Activated CD4-positive, alpha-beta memory T cell treated with anti-CD3 and anti-CD28 coated beads for 36 hours (primary cell): ENCODE data around the gene CYFIP1. TPM values are rescaled to one million over a fixed set of nuclear protein-coding genes. Genes with fewer than 3 reads are reported as not detected.

ENCODE experiments used
- CTCF ChIA-PET: fragments of 350-600 bp; sonication (Branson Sonifier 250); formaldehyde crosslinking; loops from one replicate; lab custom pipeline; 2021; ENCODE audit warnings: antibody characterized with exemption, inconsistent platforms; lab: Charles Lee
- POLR2A ChIA-PET: fragments of 350-600 bp; sonication (Branson Sonifier 250); formaldehyde crosslinking; loops from one replicate; lab custom pipeline; 2021; ENCODE audit warnings: antibody characterized with exemption; lab: Charles Lee
- DNase-seq: peaks from one replicate; pipeline ENCODE4 v3.0.0-alpha.2; 2020
- H3K27ac Mint-ChIP-seq: one replicate; pipeline ENCODE4 v1.8.0; 2021; ENCODE audit warnings: mixed read lengths
- H3K27me3 Mint-ChIP-seq: one replicate; pipeline ENCODE4 v1.8.0; 2021; ENCODE audit warnings: mixed read lengths
- H3K36me3 Mint-ChIP-seq: one replicate; pipeline ENCODE4 v1.8.0; 2021; ENCODE audit warnings: mixed read lengths
- H3K4me1 Mint-ChIP-seq: one replicate; pipeline ENCODE4 v1.8.0; 2021; ENCODE audit warnings: low read depth, mixed read lengths
- H3K4me3 Mint-ChIP-seq: one replicate; pipeline ENCODE4 v1.8.0; 2021; ENCODE audit warnings: mild to moderate bottlenecking, mixed read lengths
- H3K9me3 Mint-ChIP-seq: one replicate; pipeline ENCODE4 v1.8.0; 2021; ENCODE audit warnings: mixed read lengths
- intact Hi-C: fragments of 100-400 bp; cut with micrococcal nuclease; formaldehyde crosslinking; loops from one replicate; pipeline ENCODE4 v1.15.1; 2023
- total RNA-seq, 2 experiments: library from RNA; stranded (reverse); gene quantifications; one replicate each; pipeline ENCODE4 v1.2.3, GENCODE V29; 2021

CYFIP1 gene
- total RNA-seq, 2 experiments from 2014 or later = 55.8 to 57.3 TPM

DNA sequence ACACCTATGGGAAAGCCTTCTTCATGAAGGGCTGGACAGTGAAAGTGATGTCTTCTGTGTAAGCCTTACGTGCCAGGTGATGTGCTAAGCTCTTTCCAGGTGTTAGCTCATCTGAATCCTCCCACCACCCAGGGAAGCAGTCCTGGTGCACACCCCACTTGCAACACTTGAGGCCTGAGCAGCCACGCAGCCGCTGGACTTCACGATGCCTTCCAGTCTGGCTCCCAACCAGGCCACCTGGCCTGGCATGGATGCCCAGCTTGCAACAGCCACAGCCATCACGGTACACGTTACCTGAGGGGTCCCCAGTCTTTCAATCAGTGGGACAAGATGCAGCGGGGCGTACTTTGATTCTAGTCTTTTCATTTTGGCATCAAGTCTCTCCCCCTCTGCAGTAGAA lies 105.9 kb downstream of the CYFIP1 start:
- no peaks in the 10 kb centered on the region for H3K4me1 Mint-ChIP-seq
- H3K36me3 Mint-ChIP-seq = peaks cover 36% of the 10 kb centered on the region
- ChIA-PET CTCF (no interaction called here), POLR2A (no interaction called here)
- intact Hi-C loops = no loop called here
- no peaks in the 10 kb centered on the region for H3K9me3 Mint-ChIP-seq
- no peak for DNase-seq
- no peak overlapping the region for H3K4me3 Mint-ChIP-seq
- no peaks in the 10 kb centered on the region for H3K27me3 Mint-ChIP-seq
- H3K27ac Mint-ChIP-seq = no peak overlapping the region

DNA sequence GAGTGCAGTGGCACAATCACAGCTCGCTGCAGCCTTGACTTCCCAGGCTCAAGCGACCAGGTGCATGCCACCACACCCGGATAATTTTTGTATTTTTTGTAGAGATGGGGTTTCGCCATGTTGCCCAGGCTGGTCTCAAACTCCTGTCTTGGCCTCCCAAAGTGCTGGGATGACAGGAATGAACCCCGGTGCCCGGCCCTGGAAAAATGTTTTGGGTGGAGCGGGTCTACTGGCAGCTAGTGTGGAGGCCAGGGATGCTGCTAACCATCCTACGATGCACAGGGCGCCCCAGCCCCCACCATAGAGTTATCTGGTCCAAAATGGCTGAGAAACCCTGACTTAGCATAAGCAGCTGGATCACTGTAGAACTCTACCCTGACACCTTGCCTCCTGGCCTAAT lies 106.3 kb downstream of the CYFIP1 start:
- H3K36me3 Mint-ChIP-seq = peaks cover 36% of the 10 kb centered on the region

DNA sequence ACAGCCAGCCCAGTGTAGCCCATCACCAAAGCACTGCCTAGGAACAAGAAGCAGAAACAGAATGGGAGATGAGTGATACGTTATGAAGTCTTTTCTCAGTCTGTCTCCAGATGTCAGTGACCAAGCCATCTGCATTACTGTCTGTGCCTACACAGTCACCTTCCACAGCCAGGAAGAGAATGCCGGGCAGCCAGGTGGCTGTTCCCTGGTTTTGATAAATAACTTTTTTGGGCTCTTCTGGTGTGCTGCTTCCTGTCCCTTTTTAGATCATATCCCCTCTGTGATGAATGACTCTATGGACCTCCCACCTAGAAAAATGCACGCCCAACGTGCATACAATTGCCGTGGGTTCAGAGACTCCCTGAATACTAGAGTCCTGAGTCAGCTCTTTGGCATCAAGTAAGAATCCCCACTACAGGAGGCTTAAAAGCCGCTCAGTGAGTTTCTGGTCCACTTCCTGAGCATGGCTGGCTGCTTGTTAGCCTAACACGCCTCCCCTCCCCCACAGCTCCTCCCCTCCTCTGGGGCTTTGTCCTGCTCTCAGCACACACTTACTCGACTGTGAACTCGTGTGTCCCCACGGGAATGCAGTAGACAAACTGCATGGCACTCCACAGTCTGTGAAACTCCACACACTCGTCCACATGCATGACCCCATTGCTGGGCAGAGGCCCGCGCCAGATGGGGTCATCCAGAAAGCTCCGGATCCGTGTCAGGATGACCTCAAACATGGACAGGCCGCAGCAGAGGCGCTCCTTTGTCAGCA lies 107.0 kb downstream of the CYFIP1 start:
- peaks cover 33% of the 10 kb centered on the region for H3K36me3 Mint-ChIP-seq
- CTCF ChIA-PET = no interaction called here
- DNase-seq = no peak
- no peaks in the 10 kb centered on the region for H3K4me1 Mint-ChIP-seq
- intact Hi-C loops = no loop called here
- H3K9me3 Mint-ChIP-seq = no peaks in the 10 kb centered on the region
- no peaks in the 10 kb centered on the region for H3K27me3 Mint-ChIP-seq
- no peak overlapping the region for H3K27ac Mint-ChIP-seq
- no peak overlapping the region for H3K4me3 Mint-ChIP-seq
- POLR2A ChIA-PET = no interaction called here

More for the DNA sequence above, 106.3 kb downstream of the CYFIP1 start:
- ChIA-PET CTCF (no interaction called here), POLR2A (no interaction called here)
- no peak overlapping the region for H3K4me3 Mint-ChIP-seq
- H3K4me1 Mint-ChIP-seq = no peaks in the 10 kb centered on the region
- intact Hi-C loops = no loop called here
- H3K27ac Mint-ChIP-seq = no peak overlapping the region
- H3K27me3 Mint-ChIP-seq = no peaks in the 10 kb centered on the region
- no peaks in the 10 kb centered on the region for H3K9me3 Mint-ChIP-seq
- no peak for DNase-seq

GRCh38 chr15:22871481-22872086 lies 108.6 kb downstream of the CYFIP1 start:
- H3K9me3 Mint-ChIP-seq = no peaks in the 10 kb centered on the region
- H3K4me3 Mint-ChIP-seq = no peak overlapping the region
- H3K36me3 Mint-ChIP-seq = peaks cover 26% of the 10 kb centered on the region
- intact Hi-C loops = no loop called here
- ChIA-PET POLR2A (no interaction called here), CTCF (no interaction called here)
- H3K27me3 Mint-ChIP-seq = no peaks in the 10 kb centered on the region
- no peaks in the 10 kb centered on the region for H3K4me1 Mint-ChIP-seq
- DNase-seq = no peak
- no peak overlapping the region for H3K27ac Mint-ChIP-seq

DNA sequence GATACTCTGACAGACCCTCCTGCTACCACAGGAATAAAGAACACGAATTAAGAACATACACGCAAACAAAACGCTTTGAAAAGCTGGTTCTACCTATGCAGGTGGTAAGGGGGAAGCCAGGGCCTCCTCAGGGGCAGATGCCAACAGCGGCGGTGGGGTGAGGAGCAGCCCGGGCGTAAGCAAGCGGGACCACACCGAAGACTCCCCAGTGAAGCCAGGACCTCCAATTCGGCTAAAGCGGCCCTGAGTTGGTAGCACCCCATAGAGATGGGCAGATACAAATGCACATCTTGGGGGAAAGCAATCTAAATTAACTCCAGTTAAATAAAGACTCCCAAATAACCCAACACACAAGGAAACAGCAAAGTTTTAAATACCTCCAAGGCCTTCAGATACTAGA lies 109.3 kb downstream of the CYFIP1 start:
- H3K27me3 Mint-ChIP-seq = no peaks in the 10 kb centered on the region
- CTCF ChIA-PET = no interaction called here
- H3K27ac Mint-ChIP-seq = no peak overlapping the region
- H3K4me1 Mint-ChIP-seq = no peaks in the 10 kb centered on the region
- no peaks in the 10 kb centered on the region for H3K9me3 Mint-ChIP-seq
- no peak for DNase-seq
- POLR2A ChIA-PET = no interaction called here
- intact Hi-C loops = no loop called here
- peaks cover 30% of the 10 kb centered on the region for H3K36me3 Mint-ChIP-seq
- no peak overlapping the region for H3K4me3 Mint-ChIP-seq

GRCh38 chr15:22869856-22870255 lies 110.3 kb downstream of the CYFIP1 start:
- H3K27me3 Mint-ChIP-seq = no peaks in the 10 kb centered on the region
- no peak for DNase-seq
- no peak overlapping the region for H3K4me3 Mint-ChIP-seq
- peaks cover 36% of the 10 kb centered on the region for H3K36me3 Mint-ChIP-seq
- no peaks in the 10 kb centered on the region for H3K9me3 Mint-ChIP-seq
- intact Hi-C loops = no loop called here
- ChIA-PET POLR2A (no interaction called here), CTCF (no interaction called here)
- no peaks in the 10 kb centered on the region for H3K4me1 Mint-ChIP-seq
- no peak overlapping the region for H3K27ac Mint-ChIP-seq

- H3K27ac Mint-ChIP-seq = no peak overlapping the region
Measured at GRCh38 chr15:22868928-22869327, 111.2 kb downstream of the CYFIP1 start.

DNA sequence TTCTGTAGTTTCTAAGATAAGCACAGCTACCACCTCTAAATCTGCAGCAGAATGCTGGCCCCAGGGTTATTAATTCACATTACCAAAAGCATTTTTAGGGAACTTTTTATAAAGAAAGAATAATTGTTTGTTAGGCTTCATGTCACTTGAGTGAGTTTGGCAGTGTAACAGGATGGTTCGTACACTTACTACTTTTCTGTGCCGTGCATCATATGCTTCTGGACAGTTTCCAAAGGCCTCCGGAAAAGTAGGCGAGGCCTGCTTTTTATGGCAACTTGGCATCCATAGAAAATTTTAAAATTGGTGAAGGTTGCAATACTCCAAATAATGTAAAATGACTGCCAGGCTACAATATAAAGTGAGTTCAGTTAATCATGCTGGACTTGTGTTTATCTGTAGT lies 111.7 kb downstream of the CYFIP1 start:
- no peak for DNase-seq
- Mint-ChIP-seq H3K27ac (no peak overlapping the region), H3K9me3 (no peaks in the 10 kb centered on the region), H3K27me3 (no peaks in the 10 kb centered on the region), H3K36me3 (peaks cover 46% of the 10 kb centered on the region), H3K4me1 (no peaks in the 10 kb centered on the region), H3K4me3 (no peak overlapping the region)
- CTCF ChIA-PET = no interaction called here
- POLR2A ChIA-PET = no interaction called here
- intact Hi-C loops = no loop called here

More at GRCh38 chr15:22868928-22869327, 111.2 kb downstream of the CYFIP1 start:
- H3K4me1 Mint-ChIP-seq = no peaks in the 10 kb centered on the region
- no peak for DNase-seq
- no peaks in the 10 kb centered on the region for H3K9me3 Mint-ChIP-seq
- H3K4me3 Mint-ChIP-seq = no peak overlapping the region
- ChIA-PET POLR2A (no interaction called here), CTCF (no interaction called here)
- H3K27me3 Mint-ChIP-seq = no peaks in the 10 kb centered on the region
- peaks cover 42% of the 10 kb centered on the region for H3K36me3 Mint-ChIP-seq
- intact Hi-C loops = no loop called here

DNA sequence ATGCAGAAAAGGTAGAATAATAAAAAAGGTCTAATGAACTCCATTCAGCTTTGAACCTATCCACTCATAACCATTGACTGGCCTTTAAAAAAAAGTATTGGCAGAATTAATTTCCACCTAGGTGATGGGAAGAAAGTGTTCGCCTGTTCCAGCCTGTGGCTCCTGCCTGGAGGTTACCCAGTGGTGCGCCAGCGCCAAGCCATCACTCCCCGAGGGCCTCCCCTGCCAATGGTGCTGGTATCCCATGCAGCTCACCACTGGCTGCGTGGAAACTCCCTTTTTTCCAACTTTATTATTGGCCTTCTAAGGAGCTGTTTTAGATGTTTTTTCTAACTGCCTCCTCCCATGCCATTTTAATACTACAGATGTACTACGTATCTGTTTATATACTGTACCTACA lies 112.3 kb downstream of the CYFIP1 start:
- Mint-ChIP-seq H3K4me3 (no peak overlapping the region), H3K4me1 (no peaks in the 10 kb centered on the region), H3K27ac (no peak overlapping the region), H3K9me3 (no peaks in the 10 kb centered on the region), H3K36me3 (peaks cover 46% of the 10 kb centered on the region), H3K27me3 (no peaks in the 10 kb centered on the region)
- intact Hi-C loops = no loop called here
- no peak for DNase-seq
- ChIA-PET CTCF (interaction anchor here (1.0 kb wide), 1 partner anchor 12 kb away, joined by 3 read pairs; no protein-coding TSS in a partner anchor), POLR2A (no interaction called here)

GRCh38 chr15:22866079-22866478 lies 114.1 kb downstream of the CYFIP1 start:
- POLR2A ChIA-PET = no interaction called here
- H3K36me3 Mint-ChIP-seq = peaks cover 46% of the 10 kb centered on the region
- intact Hi-C loops = no loop called here

DNA sequence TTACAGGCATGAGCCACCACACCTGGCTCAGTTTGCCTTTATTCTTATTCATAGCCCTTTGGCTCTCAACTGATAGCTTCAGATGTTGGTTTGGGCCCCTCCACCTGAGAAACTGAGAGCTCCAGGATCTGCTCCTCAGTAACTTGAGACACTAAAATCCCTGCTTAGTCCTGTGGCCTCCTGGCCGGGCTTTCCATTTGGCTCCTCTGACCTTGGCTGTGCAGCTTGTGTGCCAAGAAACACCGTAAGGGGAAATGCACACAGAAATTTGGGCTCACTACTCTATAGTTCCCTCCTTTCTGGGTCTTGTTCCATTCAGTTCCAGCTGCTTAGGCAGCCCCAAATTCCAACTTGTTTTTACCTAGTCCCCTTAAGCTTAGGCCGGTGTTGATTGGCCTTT lies 116.8 kb downstream of the CYFIP1 start:
- no peak overlapping the region for H3K4me3 Mint-ChIP-seq
- ChIA-PET CTCF (no interaction called here), POLR2A (no interaction called here)
- no peak for DNase-seq
- H3K27ac Mint-ChIP-seq = peak overlapping the region; percentile 6
- no peaks in the 10 kb centered on the region for H3K9me3 Mint-ChIP-seq
- H3K36me3 Mint-ChIP-seq = peaks cover 55% of the 10 kb centered on the region
- H3K27me3 Mint-ChIP-seq = no peaks in the 10 kb centered on the region
- intact Hi-C loops = no loop called here
- peaks cover 4% of the 10 kb centered on the region for H3K4me1 Mint-ChIP-seq

More at GRCh38 chr15:22866079-22866478, 114.1 kb downstream of the CYFIP1 start:
- Mint-ChIP-seq H3K27ac (no peak overlapping the region), H3K4me3 (no peak overlapping the region), H3K4me1 (peaks cover 2% of the 10 kb centered on the region), H3K27me3 (no peaks in the 10 kb centered on the region), H3K9me3 (no peaks in the 10 kb centered on the region)
- CTCF ChIA-PET = no interaction called here
- no peak for DNase-seq

GRCh38 chr15:22861161-22861560 lies 119.0 kb downstream of the CYFIP1 start:
- H3K4me3 Mint-ChIP-seq = no peak overlapping the region
- POLR2A ChIA-PET = no interaction called here
- H3K27ac Mint-ChIP-seq = peak overlapping the region; percentile 23
- no peaks in the 10 kb centered on the region for H3K9me3 Mint-ChIP-seq
- H3K36me3 Mint-ChIP-seq = peaks cover 55% of the 10 kb centered on the region
- intact Hi-C loops = no loop called here
- peaks cover 4% of the 10 kb centered on the region for H3K4me1 Mint-ChIP-seq
- CTCF ChIA-PET = no interaction called here
- H3K27me3 Mint-ChIP-seq = no peaks in the 10 kb centered on the region
- DNase-seq = no peak

GRCh38 chr15:22856659-22857058 lies 123.5 kb downstream of the CYFIP1 start:
- H3K36me3 Mint-ChIP-seq = peaks cover 44% of the 10 kb centered on the region
- no peaks in the 10 kb centered on the region for H3K27me3 Mint-ChIP-seq
- H3K4me3 Mint-ChIP-seq = no peak overlapping the region
- H3K27ac Mint-ChIP-seq = no peak overlapping the region
- no peaks in the 10 kb centered on the region for H3K9me3 Mint-ChIP-seq
- POLR2A ChIA-PET = no interaction called here
- no peak for DNase-seq
- intact Hi-C loops = no loop called here
- peaks cover 6% of the 10 kb centered on the region for H3K4me1 Mint-ChIP-seq
- CTCF ChIA-PET = interaction anchor here (0.6 to 0.7 kb wide), 2 partner anchors 122 to 519 kb away, joined by 3 to 4 read pairs; no protein-coding TSS in a partner anchor
